ENCODE data around the gene PDZRN4.

DNA sequence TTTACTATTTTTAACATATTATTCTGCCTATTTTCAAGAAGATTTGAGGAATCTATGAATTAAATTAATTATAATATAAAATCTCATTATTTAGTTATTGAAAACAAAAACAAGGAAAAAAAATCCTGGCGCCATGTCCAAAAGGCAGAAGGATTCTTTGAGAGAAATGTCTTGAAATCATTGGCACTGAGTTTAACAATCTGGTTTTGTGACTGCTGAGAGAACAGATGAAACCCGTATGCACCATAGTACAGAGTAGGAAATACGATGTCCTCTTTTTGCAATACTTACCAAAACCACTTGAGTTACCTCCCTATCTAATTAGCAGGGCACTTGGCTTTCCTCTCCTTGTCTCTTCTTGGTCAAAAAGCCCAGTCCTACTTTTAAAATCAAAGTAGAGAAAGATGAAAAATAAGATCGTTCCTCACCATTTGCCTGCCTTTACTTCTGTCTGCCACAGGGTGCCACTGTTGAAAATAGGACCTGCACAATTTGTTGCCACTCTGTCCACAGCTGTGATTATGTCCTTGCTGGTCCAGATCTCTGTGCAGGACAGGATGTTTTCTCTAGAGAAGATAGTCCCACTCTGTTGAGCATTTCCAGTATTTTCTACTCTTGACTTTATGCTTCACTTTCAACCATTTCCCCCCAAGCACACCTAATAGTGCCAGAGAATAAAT is 179.7 kb downstream of the PDZRN4 start:
- TF ChIP-seq, protein P1, sequence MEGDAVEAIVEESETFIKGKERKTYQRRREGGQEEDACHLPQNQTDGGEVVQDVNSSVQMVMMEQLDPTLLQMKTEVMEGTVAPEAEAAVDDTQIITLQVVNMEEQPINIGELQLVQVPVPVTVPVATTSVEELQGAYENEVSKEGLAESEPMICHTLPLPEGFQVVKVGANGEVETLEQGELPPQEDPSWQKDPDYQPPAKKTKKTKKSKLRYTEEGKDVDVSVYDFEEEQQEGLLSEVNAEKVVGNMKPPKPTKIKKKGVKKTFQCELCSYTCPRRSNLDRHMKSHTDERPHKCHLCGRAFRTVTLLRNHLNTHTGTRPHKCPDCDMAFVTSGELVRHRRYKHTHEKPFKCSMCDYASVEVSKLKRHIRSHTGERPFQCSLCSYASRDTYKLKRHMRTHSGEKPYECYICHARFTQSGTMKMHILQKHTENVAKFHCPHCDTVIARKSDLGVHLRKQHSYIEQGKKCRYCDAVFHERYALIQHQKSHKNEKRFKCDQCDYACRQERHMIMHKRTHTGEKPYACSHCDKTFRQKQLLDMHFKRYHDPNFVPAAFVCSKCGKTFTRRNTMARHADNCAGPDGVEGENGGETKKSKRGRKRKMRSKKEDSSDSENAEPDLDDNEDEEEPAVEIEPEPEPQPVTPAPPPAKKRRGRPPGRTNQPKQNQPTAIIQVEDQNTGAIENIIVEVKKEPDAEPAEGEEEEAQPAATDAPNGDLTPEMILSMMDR (IDR thresholded peaks at IDR 0.05): no peak
- TF ChIP-seq POLR2A (IDR thresholded peaks at IDR 0.05): no peak

All from ovary (tissue), 3 donors.